ENCODE data around the gene BCOR.

GRCh38 chrX:40055495-40055894 lies 42.3 kb downstream of the BCOR start:
- no peak for TF ChIP-seq POLR2A (IDR thresholded peaks at IDR 0.05; ENCODE audit: low read length)
- no peak for TF ChIP-seq GATA1 (IDR thresholded peaks at IDR 0.05; ENCODE audit: low read depth, low read length)

Measured in erythroblast (primary cell).